PC-9 (cell line): ENCODE measurements around the gene WBP1.

Source experiments
- EZH2 ChIP-seq: fragments of 200-600 bp; sonication (generic); IDR thresholded peaks from 2 replicates; pipeline ENCODE4 v1.8.0; 2017; ENCODE audit warnings: antibody characterized with exemption, low read depth
- TF ChIP-seq, protein P1 (sequence below): fragments of 200-600 bp; sonication (generic); conservative IDR thresholded peaks from 2 replicates; pipeline ENCODE4 v1.6.1; 2017; ENCODE audit warnings: mixed run types, antibody characterized with exemption, mild to moderate bottlenecking, moderate library complexity

DNA sequence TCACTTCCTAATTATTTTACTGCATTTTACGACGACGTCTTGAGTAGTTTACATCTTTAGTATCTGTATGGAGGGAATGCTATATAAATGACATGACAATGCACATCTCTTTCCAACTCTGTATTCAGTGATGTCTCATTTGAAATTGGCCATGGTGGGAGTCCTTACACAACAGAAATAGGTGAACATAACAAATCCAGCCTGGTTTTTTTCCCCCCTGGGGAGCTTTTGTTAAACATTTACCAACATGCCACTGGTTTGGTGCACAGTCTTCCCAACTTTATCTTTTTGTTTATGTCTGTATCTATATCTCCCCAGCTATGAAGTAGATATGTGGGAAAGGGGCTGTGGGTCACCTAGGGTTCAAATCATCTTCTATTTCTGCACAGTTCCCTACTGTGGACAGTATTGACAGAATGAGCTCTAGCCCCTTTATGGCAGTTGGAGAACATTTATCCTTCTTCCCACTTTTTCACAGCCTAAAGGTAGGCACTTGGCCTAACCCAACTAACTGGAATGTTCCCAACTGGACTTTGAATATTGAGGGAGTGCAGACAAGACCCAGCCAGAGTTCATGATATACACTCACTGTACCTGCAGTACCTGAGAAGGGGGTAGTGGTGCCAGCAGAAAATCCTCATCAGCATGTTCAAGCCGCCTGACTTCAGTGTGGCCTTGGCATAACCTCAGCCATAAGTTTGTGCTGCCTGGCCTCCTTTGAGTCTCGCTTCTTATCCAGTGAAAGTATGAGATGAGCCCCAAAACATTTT lies 10.8 kb upstream of the WBP1 start:
- TF ChIP-seq, protein P1, sequence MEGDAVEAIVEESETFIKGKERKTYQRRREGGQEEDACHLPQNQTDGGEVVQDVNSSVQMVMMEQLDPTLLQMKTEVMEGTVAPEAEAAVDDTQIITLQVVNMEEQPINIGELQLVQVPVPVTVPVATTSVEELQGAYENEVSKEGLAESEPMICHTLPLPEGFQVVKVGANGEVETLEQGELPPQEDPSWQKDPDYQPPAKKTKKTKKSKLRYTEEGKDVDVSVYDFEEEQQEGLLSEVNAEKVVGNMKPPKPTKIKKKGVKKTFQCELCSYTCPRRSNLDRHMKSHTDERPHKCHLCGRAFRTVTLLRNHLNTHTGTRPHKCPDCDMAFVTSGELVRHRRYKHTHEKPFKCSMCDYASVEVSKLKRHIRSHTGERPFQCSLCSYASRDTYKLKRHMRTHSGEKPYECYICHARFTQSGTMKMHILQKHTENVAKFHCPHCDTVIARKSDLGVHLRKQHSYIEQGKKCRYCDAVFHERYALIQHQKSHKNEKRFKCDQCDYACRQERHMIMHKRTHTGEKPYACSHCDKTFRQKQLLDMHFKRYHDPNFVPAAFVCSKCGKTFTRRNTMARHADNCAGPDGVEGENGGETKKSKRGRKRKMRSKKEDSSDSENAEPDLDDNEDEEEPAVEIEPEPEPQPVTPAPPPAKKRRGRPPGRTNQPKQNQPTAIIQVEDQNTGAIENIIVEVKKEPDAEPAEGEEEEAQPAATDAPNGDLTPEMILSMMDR: no peak
- no peak for TF ChIP-seq EZH2
